Stimulated activated CD8-positive, alpha-beta memory T cell treated with anti-CD3 and anti-CD28 coated beads, Interleukin-2, amount 100 ng/mL, for 1 hour (primary cell): ENCODE results near the gene GDI2.

Source experiments
- DNase-seq, 2 donors: peaks; one replicate each; pipeline ENCODE4 v3.0.0-alpha.2; 2020; ENCODE audit warnings: low read depth in 2 of 2

Gene GDI2

DNA sequence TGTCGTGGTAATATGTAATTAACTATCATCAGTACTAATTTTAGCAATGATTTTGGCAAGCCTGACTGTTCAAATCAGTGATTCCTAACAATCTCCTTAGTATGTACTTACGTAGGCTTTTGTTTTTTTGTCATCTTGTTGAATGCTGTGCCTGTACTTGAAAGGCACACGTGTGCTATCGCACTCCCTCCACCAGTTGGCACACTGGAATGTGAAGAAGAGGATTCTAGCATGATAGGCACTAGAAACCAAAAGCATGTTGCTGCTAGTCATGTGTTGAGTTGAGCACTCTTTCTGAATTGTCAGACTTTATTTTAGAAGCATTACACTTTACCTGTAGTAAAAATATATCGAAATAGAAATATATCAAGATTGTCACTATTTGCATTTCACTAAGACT is 69.5 kb downstream of the GDI2 start:
- DNase-seq = no peak

DNA sequence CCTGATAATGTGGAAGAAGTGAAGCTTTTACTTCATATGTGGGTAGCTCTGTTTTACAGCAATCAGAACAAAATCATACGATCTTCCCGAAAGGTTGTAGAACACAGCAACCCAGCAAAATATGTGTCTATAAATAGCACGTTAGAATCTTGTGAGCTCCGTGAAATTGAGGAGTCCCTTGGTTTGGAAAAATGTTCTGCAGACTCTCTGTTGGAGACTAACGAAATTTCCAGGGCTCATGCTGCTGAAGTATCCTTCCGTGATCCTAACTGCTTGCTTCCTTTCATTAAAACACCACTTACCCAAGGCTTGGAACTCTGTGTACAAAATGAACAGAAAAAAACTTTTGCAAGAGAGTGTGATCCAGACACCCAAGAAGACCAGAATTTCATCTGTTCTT is 71.1 kb downstream of the GDI2 start:
- no peak for DNase-seq

DNA sequence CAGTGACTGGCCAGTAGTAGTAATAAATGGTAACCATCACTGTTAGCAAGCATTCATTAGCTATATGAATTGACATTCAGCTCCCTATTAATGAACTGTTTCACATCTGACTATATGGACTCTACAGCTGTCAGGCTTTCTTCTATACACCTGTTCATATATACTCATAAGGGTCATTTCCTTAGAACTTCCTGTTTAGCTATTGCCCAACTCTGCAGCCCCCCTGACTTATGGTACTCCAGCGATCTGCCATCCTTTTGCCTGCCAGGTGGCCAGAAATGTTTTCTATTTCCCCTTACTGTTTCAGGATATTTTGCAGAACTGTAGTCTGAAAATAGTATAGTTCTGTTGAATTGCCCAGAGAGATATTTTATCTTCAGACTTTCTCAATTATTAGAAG is 72.0 kb downstream of the GDI2 start:
- DNase-seq = no peak

DNA sequence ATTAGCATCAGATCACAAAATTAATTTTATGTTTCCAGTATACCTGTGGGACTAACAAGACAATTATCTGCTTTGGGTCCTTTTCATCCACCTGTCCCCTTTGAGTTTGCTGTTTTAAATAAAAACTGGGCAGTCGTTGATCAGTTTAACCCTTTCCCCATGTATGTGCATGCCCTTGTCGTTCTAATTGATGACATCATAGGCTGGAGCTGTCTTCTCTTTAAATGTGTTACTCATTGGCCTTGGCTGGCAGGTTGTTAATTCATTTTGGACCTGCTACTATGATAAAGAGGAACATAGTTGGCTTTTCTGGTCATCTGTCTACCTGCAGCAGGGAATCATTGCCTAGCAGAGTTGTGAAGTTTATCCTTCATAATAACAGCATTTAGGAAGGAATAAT is 74.8 kb downstream of the GDI2 start:
- DNase-seq = no peak

DNA sequence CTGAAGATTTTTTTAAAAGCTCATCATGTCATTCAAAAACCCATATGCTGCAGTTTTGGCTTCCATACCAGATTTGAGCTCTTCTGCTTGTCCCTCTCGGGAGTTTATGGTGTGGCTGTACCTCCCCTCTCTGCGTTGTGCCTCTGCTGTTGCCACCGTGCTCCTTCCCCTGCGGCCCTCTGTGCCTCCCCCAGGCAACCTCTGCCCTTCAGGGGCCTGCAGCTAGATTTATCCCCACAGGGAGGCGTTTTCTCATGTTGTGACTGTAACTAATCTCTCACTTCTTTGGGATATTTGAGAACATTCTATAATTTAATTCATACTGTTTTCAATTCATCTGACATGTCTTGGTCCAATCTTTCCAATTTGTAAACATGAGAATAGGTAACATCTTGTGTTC is 75.9 kb downstream of the GDI2 start:
- DNase-seq = no peak

- no peak for DNase-seq
These were observed 76.6 kb downstream of the GDI2 start for GRCh38 chr10:5736591-5736990.

DNA sequence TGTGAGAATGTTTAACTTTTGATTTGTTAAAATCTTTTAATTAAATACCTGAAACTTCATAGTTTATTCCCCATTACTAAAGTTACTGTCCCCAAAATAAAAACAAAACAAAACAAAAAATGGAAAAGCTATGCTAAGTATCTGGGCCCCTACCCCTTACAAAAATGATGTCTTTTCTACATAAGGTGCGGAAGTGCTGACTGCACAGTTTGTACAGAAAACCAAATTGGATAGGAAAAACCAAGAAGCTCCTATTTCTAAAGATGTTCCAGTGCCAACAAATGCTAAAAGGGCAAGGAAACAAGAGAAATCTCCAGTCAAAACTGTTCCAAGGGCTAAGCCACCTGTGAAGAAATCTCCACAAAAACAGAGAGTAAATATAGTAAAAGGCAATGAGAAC is 78.1 kb downstream of the GDI2 start:
- DNase-seq = no peak

- no peak for DNase-seq
These were observed 81.1 kb downstream of the GDI2 start for GRCh38 chr10:5732141-5732540.

GRCh38 chr10:5731559-5731958 is 81.7 kb downstream of the GDI2 start:
- DNase-seq = no peak

- DNase-seq = no peak
These were observed 82.5 kb downstream of the GDI2 start for GRCh38 chr10:5730766-5731165.

GRCh38 chr10:5723692-5724091 is 89.5 kb downstream of the GDI2 start:
- no peak for DNase-seq

- no peak for DNase-seq
These were observed 93.1 kb downstream of the GDI2 start for GRCh38 chr10:5720182-5720581.

- DNase-seq = no peak
These were observed 93.7 kb downstream of the GDI2 start for GRCh38 chr10:5719546-5719945.
